NK-92 treated with Interleukin-12 subunit alpha and Interleukin-12 subunit beta, amount 100 ng/mL, for 24 hours (cell line): ENCODE results near the gene TMIGD3.
"Not testable (repeated sequence)": the region's sequence is repeated elsewhere in the genome, so short reads cannot be mapped to it uniquely, and the experiment has no call there.

Experiments
- DNase-seq: peaks from one replicate; lab custom pipeline; 2025; lab: John Stamatoyannopoulos, UW

Gene TMIGD3

GRCh38 chr1:111503585-111504060 is at the start of gene TMIGD3, which contains the start of gene ADORA3:
Gene TMIGD3, minus strand, starts transcription at chr1:111503633. Its CDS starts 279 bp downstream, at chr1:111503354.
Gene ADORA3, minus strand, starts transcription at chr1:111503633. Its CDS starts 279 bp downstream, at chr1:111503354.
- no peak for DNase-seq

- DNase-seq, result no peak
These were observed 49.8 kb upstream of the TMIGD3 start for GRCh38 chr1:111553196-111553595.

GRCh38 chr1:111552587-111552986 is 49.2 kb upstream of the TMIGD3 start:
- no peak for DNase-seq

GRCh38 chr1:111551623-111552411 is 48.4 kb upstream of the TMIGD3 start:
- no peak for DNase-seq

GRCh38 chr1:111547786-111548185 is 44.4 kb upstream of the TMIGD3 start:
- not testable (repeated sequence) for DNase-seq

GRCh38 chr1:111542187-111542586 is 38.8 kb upstream of the TMIGD3 start:
- no peak for DNase-seq

GRCh38 chr1:111541721-111542120 is 38.3 kb upstream of the TMIGD3 start:
- DNase-seq, result no peak

GRCh38 chr1:111540928-111541327 is 37.5 kb upstream of the TMIGD3 start:
- DNase-seq, result no peak

GRCh38 chr1:111538343-111539025 is 35.1 kb upstream of the TMIGD3 start:
- no peak for DNase-seq

GRCh38 chr1:111535256-111536191 is 32.1 kb upstream of the TMIGD3 start:
- no peak for DNase-seq

- no peak for DNase-seq
These were observed 16.6 kb upstream of the TMIGD3 start for GRCh38 chr1:111520053-111520452.

- DNase-seq, result no peak
These were observed 14.2 kb upstream of the TMIGD3 start for GRCh38 chr1:111517469-111518225.

- no peak for DNase-seq
These were observed 12.6 kb upstream of the TMIGD3 start for GRCh38 chr1:111516005-111516535.

- DNase-seq, result no peak
These were observed 12.0 kb upstream of the TMIGD3 start for GRCh38 chr1:111515291-111516004.

GRCh38 chr1:111513410-111514020 is 10.1 kb upstream of the TMIGD3 start:
- no peak for DNase-seq

- no peak for DNase-seq
These were observed 9.5 kb upstream of the TMIGD3 start for GRCh38 chr1:111512931-111513330.

- no peak for DNase-seq
These were observed 8.9 kb upstream of the TMIGD3 start for GRCh38 chr1:111512132-111512889.

GRCh38 chr1:111511370-111511769 is 7.9 kb upstream of the TMIGD3 start:
- no peak for DNase-seq

- no peak for DNase-seq
These were observed 6.6 kb upstream of the TMIGD3 start for GRCh38 chr1:111509997-111510375.
